Measurements from ENCODE around the gene CMPK1. TPM values are rescaled to one million over a fixed set of nuclear protein-coding genes. Genes with fewer than 3 reads are reported as not detected.

CMPK1 gene
- total and polyA plus RNA-seq, 2 donors (not counting 3 experiments of a cell fraction or from before 2014, with no cell fraction given): 16.4 to 79.6 TPM

GRCh38 chr1:47324682-47325081, 8.9 kb upstream of the CMPK1 start:
- ChIA-PET POLR2A (no interaction called here), CTCF (interaction anchor here (1.7 to 3.0 kb wide), 2 partner anchors 9 to 146 kb away, joined by 6 to 22 read pairs; partner anchors contain the start of gene CMPK1)
- Histone ChIP-seq H3K27me3 (ENCODE audit: control insufficient read depth in 2 of 2, insufficient read depth in 2 of 2, low read length in 2 of 2) (no peaks in the 10 kb centered on the region), H3K79me2 (ENCODE audit: control insufficient read depth, insufficient read depth, low read length) (no peaks in the 10 kb centered on the region), H3K9ac (replicated peaks; ENCODE audit: extremely low read depth, insufficient read depth, low read length) (no peak overlapping the region), H3K4me1 (ENCODE audit: control insufficient read depth, extremely low read depth, insufficient read depth, low read length) (no peaks in the 10 kb centered on the region), H4K20me1 (replicated peaks; ENCODE audit: control insufficient read depth, extremely low read depth, insufficient read depth, low read length) (no peaks in the 10 kb centered on the region), H3K36me3 (ENCODE audit: control insufficient read depth in 2 of 2, extremely low read depth in 1 of 2, insufficient read depth in 2 of 2, low read length in 2 of 2) (no peaks in the 10 kb centered on the region), H3K9me1 (replicated peaks; ENCODE audit: control insufficient read depth, extremely low read depth, insufficient read depth, low read length) (no peaks in the 10 kb centered on the region), H3K9me3 (replicated peaks; ENCODE audit: control insufficient read depth, insufficient read depth, low read length) (no peaks in the 10 kb centered on the region), H3K27ac (ENCODE audit: insufficient read depth, low read depth, low read length) (no peak overlapping the region), H3K4me2 (ENCODE audit: insufficient read depth, low read length) (no peak overlapping the region), H3K4me3 (replicated peaks in 1 of 3; ENCODE audit: insufficient read depth in 1 of 3, low read depth in 1 of 3, low read length in 3 of 3) (no peak overlapping the region), H2AFZ (ENCODE audit: low read depth, low read length) (no peak overlapping the region)
- DNase-seq (ENCODE audit: low read depth, low spot score) (no peak), FAIRE-seq (no peak)
- intact Hi-C loops (cut with micrococcal nuclease): no loop called here
- BruUV-seq (replicated peaks): no TSS peak
- TF ChIP-seq, protein P1, sequence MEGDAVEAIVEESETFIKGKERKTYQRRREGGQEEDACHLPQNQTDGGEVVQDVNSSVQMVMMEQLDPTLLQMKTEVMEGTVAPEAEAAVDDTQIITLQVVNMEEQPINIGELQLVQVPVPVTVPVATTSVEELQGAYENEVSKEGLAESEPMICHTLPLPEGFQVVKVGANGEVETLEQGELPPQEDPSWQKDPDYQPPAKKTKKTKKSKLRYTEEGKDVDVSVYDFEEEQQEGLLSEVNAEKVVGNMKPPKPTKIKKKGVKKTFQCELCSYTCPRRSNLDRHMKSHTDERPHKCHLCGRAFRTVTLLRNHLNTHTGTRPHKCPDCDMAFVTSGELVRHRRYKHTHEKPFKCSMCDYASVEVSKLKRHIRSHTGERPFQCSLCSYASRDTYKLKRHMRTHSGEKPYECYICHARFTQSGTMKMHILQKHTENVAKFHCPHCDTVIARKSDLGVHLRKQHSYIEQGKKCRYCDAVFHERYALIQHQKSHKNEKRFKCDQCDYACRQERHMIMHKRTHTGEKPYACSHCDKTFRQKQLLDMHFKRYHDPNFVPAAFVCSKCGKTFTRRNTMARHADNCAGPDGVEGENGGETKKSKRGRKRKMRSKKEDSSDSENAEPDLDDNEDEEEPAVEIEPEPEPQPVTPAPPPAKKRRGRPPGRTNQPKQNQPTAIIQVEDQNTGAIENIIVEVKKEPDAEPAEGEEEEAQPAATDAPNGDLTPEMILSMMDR (IDR thresholded peaks at IDR 0.05; ENCODE audit: extremely low read depth in 1 of 2, insufficient read depth in 1 of 2, low read depth in 1 of 2, low read length in 2 of 2): no peak
- TF ChIP-seq MYC (IDR thresholded peaks at IDR 0.05; ENCODE audit: low read depth, low read length): no peak
- no peak for TF ChIP-seq JUN (IDR thresholded peaks at IDR 0.05; ENCODE audit: borderline replicate concordance, insufficient read depth, insufficient read length, low read depth)
- no peak for TF ChIP-seq EZH2 (IDR thresholded peaks at IDR 0.05; ENCODE audit: borderline replicate concordance, low read depth, low read length, severe bottlenecking)
- TF ChIP-seq FOS (IDR thresholded peaks at IDR 0.05; ENCODE audit: borderline replicate concordance, insufficient read depth, low read length): no peak
- TF ChIP-seq MAX (IDR thresholded peaks at IDR 0.05; ENCODE audit: insufficient read depth, insufficient read length): no peak
- TF ChIP-seq POLR2A (IDR thresholded peaks at IDR 0.05; ENCODE audit: low read depth, low read length): no peak
- no peak for TF ChIP-seq GATA2 (IDR thresholded peaks at IDR 0.05; ENCODE audit: insufficient read depth, insufficient read length, low read depth, low read length)
- no peak for TF ChIP-seq POLR2AphosphoS5 (IDR thresholded peaks at IDR 0.05; ENCODE audit: insufficient read depth, low read depth, low read length)
- dilution Hi-C loops (cut with MboI; ENCODE audit: extremely low pct_ligation_motif_present, low sequenced_read_pairs): no loop called here
